ENCODE results near the gene LDLRAD4.

DNA sequence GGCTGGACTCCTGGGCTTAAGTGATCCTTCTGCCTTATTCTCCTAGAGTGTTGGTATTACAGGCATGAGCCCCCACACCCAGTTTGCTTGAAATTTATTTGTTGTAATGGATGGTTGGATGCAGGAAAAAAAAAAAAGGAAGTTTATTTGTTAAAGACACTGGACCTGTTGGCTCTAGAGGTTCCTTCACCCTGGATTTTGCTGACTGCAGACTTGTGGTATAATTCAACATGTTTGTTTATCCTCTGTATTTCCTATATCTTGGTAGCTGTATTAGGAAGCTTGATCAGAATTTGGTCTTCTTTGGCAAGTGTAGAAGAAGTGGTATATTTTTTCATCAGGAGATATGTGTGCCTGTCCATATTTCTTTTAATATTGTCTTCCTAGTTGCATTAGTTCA, 138.7 kb downstream of the LDLRAD4 start:
- TF ChIP-seq CTCF (conservative IDR thresholded peaks at IDR 0.05; ENCODE audit: low read depth in 2 of 2) (no peak), REST (IDR thresholded peaks at IDR 0.05; ENCODE audit: unreplicated experiment) (no peak), EZH2 (IDR thresholded peaks at IDR 0.05; ENCODE audit: low read depth, unreplicated experiment) (no peak), JUNB (IDR thresholded peaks at IDR 0.05; ENCODE audit: unreplicated experiment) (no peak), POLR2AphosphoS5 (IDR thresholded peaks at IDR 0.05; ENCODE audit: low read depth) (no peak), CREB1 (CRISPR knock-in tag; IDR thresholded peaks at IDR 0.05; ENCODE audit: low read depth) (no peak), ZNF114 (CRISPR knock-in tag; IDR thresholded peaks at IDR 0.05) (no peak), EZH2phosphoT487 (IDR thresholded peaks at IDR 0.05; ENCODE audit: unreplicated experiment) (no peak), ETS1 (IDR thresholded peaks at IDR 0.05) (no peak), ZNF462 (CRISPR knock-in tag; IDR thresholded peaks at IDR 0.05) (no peak), STAT1 (IDR thresholded peaks at IDR 0.05; ENCODE audit: unreplicated experiment) (no peak)

Data from GM23338 (cell line).